PC-9 (cell line): Measurements from ENCODE around the gene CPOX. TPM values are rescaled to one million over a fixed set of nuclear protein-coding genes. Genes with fewer than 3 reads are reported as not detected.

Experiments
- BruUV-seq: library from RNA; stranded (reverse); fragments of 400-500 nt; replicated peaks from 2 replicates; lab custom pipeline; 2021; lab: Mats Ljungman, UMichigan
- CTCF ChIA-PET: fragments of 300-600 bp; sonication (Branson Sonifier 250); formaldehyde crosslinking; loops from one replicate; lab custom pipeline; 2022; ENCODE audit warnings: antibody characterized with exemption; lab: Charles Lee
- POLR2A ChIA-PET: fragments of 300-600 bp; sonication (Branson Sonifier 250); formaldehyde crosslinking; loops from one replicate; lab custom pipeline; 2022; ENCODE audit warnings: antibody characterized with exemption; ENCODE audit not compliant: unreplicated experiment; lab: Charles Lee
- DNase-seq, 2 experiments: peaks; one replicate each; pipeline versions ENCODE4 v3.0.0 to v3.0.0-alpha.2; 2015 to 2022; ENCODE audit warnings: mixed read lengths in 1 of 2
- H2AFZ ChIP-seq: fragments of 200-600 bp; sonication (generic); 2 replicates; pipeline ENCODE4 v1.8.1; 2017; ENCODE audit warnings: antibody characterized with exemption
- H3F3A ChIP-seq: fragments of 200-600 bp; sonication (generic); 2 replicates; pipeline ENCODE4 v1.8.1; 2017; ENCODE audit warnings: antibody characterized with exemption, mild to moderate bottlenecking, low read depth; ENCODE audit not compliant: insufficient read depth
- H3K27ac ChIP-seq: fragments of 200-600 bp; sonication (generic); 2 replicates; pipeline ENCODE4 v1.6.1; 2016; ENCODE audit warnings: mixed run types
- H3K27me3 ChIP-seq: fragments of 200-600 bp; sonication (generic); 2 replicates; pipeline ENCODE4 v1.6.1; 2016; ENCODE audit warnings: low read depth, mixed run types; ENCODE audit not compliant: insufficient read depth
- H3K36me3 ChIP-seq: fragments of 200-600 bp; sonication (generic); 2 replicates; pipeline ENCODE4 v1.6.1; 2016; ENCODE audit warnings: low read depth, mixed run types
- H3K4me1 ChIP-seq: fragments of 200-600 bp; sonication (generic); replicated peaks from 2 replicates; pipeline ENCODE4 v1.6.1; 2016; ENCODE audit warnings: mixed run types; ENCODE audit not compliant: insufficient read depth
- H3K4me2 ChIP-seq: fragments of 200-600 bp; sonication (generic); 2 replicates; pipeline ENCODE4 v1.6.1; 2017; ENCODE audit warnings: mixed run types
- H3K4me3 ChIP-seq: fragments of 200-600 bp; sonication (generic); 2 replicates; pipeline ENCODE4 v1.6.1; 2016; ENCODE audit warnings: mixed run types
- H3K79me2 ChIP-seq: fragments of 200-600 bp; sonication (generic); 2 replicates; pipeline ENCODE4 v1.6.1; 2017; ENCODE audit warnings: low read depth, mixed run types
- H3K9me2 ChIP-seq: fragments of 200-600 bp; sonication (generic); 2 replicates; pipeline ENCODE4 v1.8.1; 2017; ENCODE audit warnings: mild to moderate bottlenecking; ENCODE audit not compliant: insufficient read depth
- H3K9me3 ChIP-seq: fragments of 200-600 bp; sonication (generic); 2 replicates; pipeline ENCODE4 v1.8.1; 2016; ENCODE audit warnings: low read depth; ENCODE audit not compliant: insufficient read depth
- H4K20me1 ChIP-seq: fragments of 200-600 bp; sonication (generic); 2 replicates; pipeline ENCODE4 v1.8.1; 2017; ENCODE audit not compliant: insufficient read depth
- EZH2 ChIP-seq: fragments of 200-600 bp; sonication (generic); IDR thresholded peaks from 2 replicates; pipeline ENCODE4 v1.8.0; 2017; ENCODE audit warnings: antibody characterized with exemption, low read depth
- intact Hi-C: fragments of 100-400 bp; cut with micrococcal nuclease; formaldehyde crosslinking; loops from one replicate; pipeline ENCODE4 v1.10.0; 2022; ENCODE audit not compliant: unreplicated experiment
- total RNA-seq: library from RNA; stranded (reverse); gene quantifications from 2 replicates; pipeline ENCODE4 v1.2.3, GENCODE V29; 2021
- TF ChIP-seq, protein P1 (sequence below): fragments of 200-600 bp; sonication (generic); conservative IDR thresholded peaks from 2 replicates; pipeline ENCODE4 v1.6.1; 2017; ENCODE audit warnings: mixed run types, antibody characterized with exemption, mild to moderate bottlenecking, moderate library complexity

CPOX gene
- total RNA-seq, 1 experiment from 2014 or later, result 30.4 TPM

DNA sequence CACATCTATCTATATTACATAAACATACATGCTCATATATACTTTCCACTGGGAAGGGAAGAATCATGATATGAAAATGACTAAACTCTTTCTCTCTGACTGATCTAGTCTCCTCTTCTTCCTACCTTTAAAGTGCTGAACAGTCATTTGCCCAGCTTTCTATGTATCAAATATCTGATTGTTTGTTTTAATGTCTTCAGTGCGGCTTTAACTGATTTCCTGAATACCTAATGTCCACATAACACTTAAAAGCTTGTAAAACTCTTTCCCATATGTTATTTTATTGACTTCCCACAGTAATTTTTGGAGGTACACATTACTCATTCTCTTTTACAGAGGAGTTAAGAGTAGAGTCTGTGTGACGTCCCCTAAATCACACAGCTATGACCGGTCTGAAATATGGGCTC is 28.2 kb downstream of the CPOX start:
- no peak for TF ChIP-seq EZH2
- TF ChIP-seq, protein P1, sequence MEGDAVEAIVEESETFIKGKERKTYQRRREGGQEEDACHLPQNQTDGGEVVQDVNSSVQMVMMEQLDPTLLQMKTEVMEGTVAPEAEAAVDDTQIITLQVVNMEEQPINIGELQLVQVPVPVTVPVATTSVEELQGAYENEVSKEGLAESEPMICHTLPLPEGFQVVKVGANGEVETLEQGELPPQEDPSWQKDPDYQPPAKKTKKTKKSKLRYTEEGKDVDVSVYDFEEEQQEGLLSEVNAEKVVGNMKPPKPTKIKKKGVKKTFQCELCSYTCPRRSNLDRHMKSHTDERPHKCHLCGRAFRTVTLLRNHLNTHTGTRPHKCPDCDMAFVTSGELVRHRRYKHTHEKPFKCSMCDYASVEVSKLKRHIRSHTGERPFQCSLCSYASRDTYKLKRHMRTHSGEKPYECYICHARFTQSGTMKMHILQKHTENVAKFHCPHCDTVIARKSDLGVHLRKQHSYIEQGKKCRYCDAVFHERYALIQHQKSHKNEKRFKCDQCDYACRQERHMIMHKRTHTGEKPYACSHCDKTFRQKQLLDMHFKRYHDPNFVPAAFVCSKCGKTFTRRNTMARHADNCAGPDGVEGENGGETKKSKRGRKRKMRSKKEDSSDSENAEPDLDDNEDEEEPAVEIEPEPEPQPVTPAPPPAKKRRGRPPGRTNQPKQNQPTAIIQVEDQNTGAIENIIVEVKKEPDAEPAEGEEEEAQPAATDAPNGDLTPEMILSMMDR, result no peak
- ChIA-PET CTCF (no interaction called here), POLR2A (no interaction called here)
- H3K4me1 ChIP-seq, result peaks cover 37% of the 10 kb centered on the region
- no peaks in the 10 kb centered on the region for H3K36me3 ChIP-seq
- intact Hi-C loops, result no loop called here
- H3K4me2 ChIP-seq, result no peak overlapping the region
- no TSS peak for BruUV-seq
- H3K27ac ChIP-seq, result no peak overlapping the region
- peaks cover 17% of the 10 kb centered on the region; the same call in 1 of the 2 replicates for H3F3A ChIP-seq
- H3K79me2 ChIP-seq, result no peaks in the 10 kb centered on the region
- H3K4me3 ChIP-seq, result no peak overlapping the region
- DNase-seq, result peak in 1 of 2 experiments; percentile 64
- H3K9me2 ChIP-seq, result no peaks in the 10 kb centered on the region
- no peak overlapping the region for H2AFZ ChIP-seq
- no peaks in the 10 kb centered on the region for H3K27me3 ChIP-seq
- H3K9me3 ChIP-seq, result no peaks in the 10 kb centered on the region
- H4K20me1 ChIP-seq, result no peaks in the 10 kb centered on the region

DNA sequence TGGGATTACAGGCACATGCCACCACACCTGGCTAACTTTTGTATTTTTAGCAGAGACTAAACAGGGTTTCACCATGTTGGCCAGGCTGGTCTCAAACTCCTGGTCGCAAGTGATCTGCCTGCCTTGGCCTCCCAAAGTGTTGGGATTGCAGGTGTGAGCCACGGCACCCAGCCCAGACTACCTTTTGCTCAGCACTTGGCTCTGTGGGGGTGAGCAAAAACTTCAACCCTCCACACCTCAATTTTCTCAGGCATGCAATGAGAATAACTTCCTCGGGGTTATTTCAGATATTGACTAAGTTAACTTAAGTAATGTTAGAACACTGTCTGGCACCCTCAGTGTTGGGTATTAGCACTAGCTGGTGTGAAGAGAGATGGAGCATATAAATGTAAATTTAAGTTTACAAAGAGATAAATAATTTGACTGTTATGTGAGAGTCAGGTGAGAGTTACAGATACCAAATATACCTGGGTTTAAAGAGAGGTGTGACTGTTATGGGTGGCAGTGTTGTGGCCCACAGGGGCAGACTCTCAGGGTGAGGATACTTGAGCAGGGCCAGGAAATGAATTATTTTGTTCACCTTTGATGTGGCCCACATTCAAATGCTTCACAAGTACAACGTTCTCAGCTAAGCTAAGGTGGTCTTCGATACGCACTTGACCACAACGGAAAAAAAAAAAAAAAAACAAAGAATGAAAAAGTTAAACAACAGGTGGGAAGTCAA is 29.0 kb downstream of the CPOX start:
- Histone ChIP-seq H3K36me3 (no peaks in the 10 kb centered on the region), H3K4me2 (peak overlapping the region; percentile 42; the same call in 1 of the 2 replicates), H3K9me2 (no peaks in the 10 kb centered on the region), H3K79me2 (no peaks in the 10 kb centered on the region), H3K27me3 (no peaks in the 10 kb centered on the region), H3F3A (peaks cover 17% of the 10 kb centered on the region; the same call in 1 of the 2 replicates), H3K4me3 (no peak overlapping the region), H2AFZ (no peak overlapping the region), H4K20me1 (no peaks in the 10 kb centered on the region), H3K4me1 (peaks cover 37% of the 10 kb centered on the region), H3K9me3 (no peaks in the 10 kb centered on the region), H3K27ac (peak overlapping the region; percentile 40)
- ChIA-PET CTCF (interaction anchor here (0.7 kb wide), 1 partner anchor 334 kb away, joined by 18 read pairs; no protein-coding TSS in a partner anchor), POLR2A (interaction anchor here (0.7 kb wide), 1 partner anchor 692 kb away, joined by 3 read pairs; no protein-coding TSS in a partner anchor)
- intact Hi-C loops, result loop anchor here (5.0 kb wide), 1 partner anchor 42 kb away; the partner anchor contains the start of gene CLDND1
- no TSS peak for BruUV-seq
- DNase-seq, result peak in 1 of 2 experiments; percentile 30
- TF ChIP-seq EZH2, result no peak
- TF ChIP-seq, protein P1, result no peak

DNA sequence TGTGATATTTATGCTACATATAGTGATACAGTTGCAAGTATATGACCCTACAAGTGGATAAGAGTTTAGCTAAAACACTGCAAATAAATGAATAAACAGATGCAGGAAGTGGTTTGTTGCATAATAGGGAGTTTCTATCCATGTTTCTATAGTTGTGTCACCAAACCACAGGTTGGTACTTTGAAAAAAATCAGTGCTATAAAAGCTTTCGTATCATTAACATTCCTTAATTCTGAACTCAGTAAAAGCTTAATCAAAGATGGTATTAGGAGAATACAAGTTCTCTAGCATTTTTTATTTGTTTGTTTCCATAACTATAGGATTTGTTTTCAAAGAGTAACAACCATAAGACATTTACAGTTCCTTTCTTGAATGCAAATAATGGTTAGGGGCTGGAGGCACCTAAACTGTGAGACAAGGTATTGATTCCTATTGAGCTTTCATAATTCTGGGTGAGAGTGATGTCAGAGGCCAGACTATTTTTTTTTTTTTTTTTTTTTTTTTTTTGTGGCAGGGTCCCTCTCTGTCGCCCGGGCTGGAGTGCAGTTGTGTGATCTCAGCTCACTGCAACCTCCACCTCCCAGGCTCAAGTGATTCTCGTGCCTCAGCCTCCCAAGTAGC is 29.6 kb downstream of the CPOX start:
- Histone ChIP-seq H4K20me1 (no peaks in the 10 kb centered on the region), H3F3A (peaks cover 17% of the 10 kb centered on the region; the same call in 1 of the 2 replicates), H2AFZ (no peak overlapping the region; the same call in 1 of the 2 replicates), H3K4me2 (peak overlapping the region; percentile 42), H3K9me2 (no peaks in the 10 kb centered on the region), H3K9me3 (no peaks in the 10 kb centered on the region), H3K27ac (peak overlapping the region; percentile 40), H3K4me3 (0 out of 2 replicates have a peak overlapping the region, but pooled peaks have one; percentile 8), H3K36me3 (no peaks in the 10 kb centered on the region), H3K79me2 (no peaks in the 10 kb centered on the region), H3K4me1 (peaks cover 37% of the 10 kb centered on the region), H3K27me3 (no peaks in the 10 kb centered on the region)
- TF ChIP-seq EZH2, result no peak
- DNase-seq, result peak in 1 of 2 experiments; percentile 88
- BruUV-seq, result no TSS peak
- CTCF ChIA-PET, result interaction anchor here (0.6 to 0.7 kb wide), 3 partner anchors 230 to 556 kb away, joined by 3 to 18 read pairs (median 9); no protein-coding TSS in a partner anchor
- POLR2A ChIA-PET, result interaction anchor here (0.6 to 0.7 kb wide), 2 partner anchors 406 to 691 kb away, joined by 3 to 17 read pairs; no protein-coding TSS in a partner anchor
- intact Hi-C loops, result loop anchor here (5.0 kb wide), 1 partner anchor 41 kb away; the partner anchor contains the start of gene CLDND1
